Caki2 (cell line): ENCODE results near the gene ZBED2. TPM values are rescaled to one million over a fixed set of nuclear protein-coding genes. Genes with fewer than 3 reads are reported as not detected.

Experiments used
- total RNA-seq: library from RNA; depleted of rRNA; stranded (reverse); fragments of >200 nt; shearing (Covaris generic); gene quantifications from 2 replicates; pipeline ENCODE4 v1.2.3, GENCODE V29; 2014; ENCODE audit warnings: low replicate concordance; rRNA removed

Gene ZBED2
- total RNA-seq, 1 experiment from 2014 or later = 7.1 TPM

Other genes starting within 250 kb of the ZBED2 start
- 0.14 TPM in 1 of 2 replicates, not detected in the other for gene CD96, start 53.1 kb downstream of the ZBED2 start, total RNA-seq
- gene PLCXD2, start 79.3 kb upstream of the ZBED2 start, total RNA-seq = 2.8 and 21.0 TPM in 2 replicates